Posterior vena cava (tissue), 2 donors: ENCODE measurements around the gene EID1. TPM values are rescaled to one million over a fixed set of nuclear protein-coding genes. Genes with fewer than 3 reads are reported as not detected.

ENCODE experiments used
- DNase-seq: peaks from one replicate; pipeline ENCODE4 v3.0.0-alpha.2; 2020; ENCODE audit warnings: low spot score
- intact Hi-C, 2 donors: fragments of 100-400 bp; cut with DNase I; formaldehyde crosslinking; loops; one replicate each; pipeline versions ENCODE4 v1.14.1 to v1.14.2; 2022 to 2023
- total RNA-seq, 2 donors: library from RNA; stranded (reverse); fragmentation: NEBNext Ultra II Directional; extraction: Animal tissue kit (Norgen Biotek cat#: 25700); gene quantifications; one replicate each; pipeline ENCODE4 v1.2.1, GENCODE V29; 2021
- donor health status: DM: yes; HTN: yes; CAD: no.
- donor health status: DM: yes; HTN: yes; CAD: no.

EID1 gene
- total RNA-seq, 2 donors from 2014 or later = 202 to 230 TPM

GRCh38 chr15:48865370-48866079, 12.4 kb upstream of the EID1 start:
- intact Hi-C loops = loop anchor here (10.0 kb wide), 3 partner anchors 99 to 1279 kb away; partner anchors contain the start of genes SHC4 (in 2 of the 2) and COPS2 (in 1 of the 2)
- no peak for DNase-seq

GRCh38 chr15:48866141-48866563, 11.8 kb upstream of the EID1 start:
- no peak for DNase-seq
- intact Hi-C loops = loop anchor here (10.0 kb wide), 3 partner anchors 99 to 1279 kb away; partner anchors contain the start of genes SHC4 (in 2 of the 2) and COPS2 (in 1 of the 2)

- intact Hi-C loops = loop anchor here (10.0 kb wide), 3 partner anchors 97 to 1277 kb away; partner anchors contain the start of genes SHC4 (in 2 of the 2) and COPS2 (in 1 of the 2)
- no peak for DNase-seq
Measured at GRCh38 chr15:48868023-48868422, 9.9 kb upstream of the EID1 start.

- intact Hi-C loops = loop anchor here (10.0 kb wide), 3 partner anchors 96 to 1276 kb away; partner anchors contain the start of genes SHC4 (in 2 of the 2) and COPS2 (in 1 of the 2)
Measured at GRCh38 chr15:48868536-48868935, 9.4 kb upstream of the EID1 start.

GRCh38 chr15:48869966-48870365, 8.0 kb upstream of the EID1 start:
- intact Hi-C loops = loop anchor here (10.0 kb wide), 3 partner anchors 95 to 1275 kb away; partner anchors contain the start of genes SHC4 (in 2 of the 2) and COPS2 (in 1 of the 2)
- no peak for DNase-seq

More at GRCh38 chr15:48868536-48868935, 9.4 kb upstream of the EID1 start:
- no peak for DNase-seq

GRCh38 chr15:48871542-48871941, 6.4 kb upstream of the EID1 start:
- intact Hi-C loops = no loop called here
- no peak for DNase-seq

- intact Hi-C loops = no loop called here
- no peak for DNase-seq
Measured at GRCh38 chr15:48872632-48873031, 5.3 kb upstream of the EID1 start.

GRCh38 chr15:48875241-48875960, 2.5 kb upstream of the EID1 start:
- no peak for DNase-seq
- intact Hi-C loops = no loop called here

GRCh38 chr15:48876057-48876456, 1.9 kb upstream of the EID1 start:
- intact Hi-C loops = no loop called here
- DNase-seq = no peak

- intact Hi-C loops = no loop called here
Measured at GRCh38 chr15:48880070-48880634, 2.2 kb downstream of the EID1 start.

GRCh38 chr15:48883699-48884098, 5.8 kb downstream of the EID1 start:
- DNase-seq = no peak
- intact Hi-C loops = no loop called here

More at GRCh38 chr15:48880070-48880634, 2.2 kb downstream of the EID1 start:
- DNase-seq = no peak

GRCh38 chr15:48887144-48887543, 9.2 kb downstream of the EID1 start:
- intact Hi-C loops = no loop called here
- DNase-seq = no peak

- intact Hi-C loops = no loop called here
- no peak for DNase-seq
Measured at GRCh38 chr15:48888191-48888590, 10.3 kb downstream of the EID1 start.

GRCh38 chr15:48888836-48889235, 10.9 kb downstream of the EID1 start:
- intact Hi-C loops = no loop called here
- DNase-seq = no peak

- intact Hi-C loops = no loop called here
Measured at GRCh38 chr15:48889925-48890324, 12.0 kb downstream of the EID1 start.

GRCh38 chr15:48890375-48890972, 12.5 kb downstream of the EID1 start:
- intact Hi-C loops = no loop called here
- no peak for DNase-seq

More at GRCh38 chr15:48889925-48890324, 12.0 kb downstream of the EID1 start:
- no peak for DNase-seq

GRCh38 chr15:48891232-48891765, 13.4 kb downstream of the EID1 start:
- intact Hi-C loops = no loop called here
- DNase-seq = no peak

GRCh38 chr15:48893311-48893710, 15.4 kb downstream of the EID1 start:
- intact Hi-C loops = no loop called here

More at GRCh38 chr15:48893311-48893710, 15.4 kb downstream of the EID1 start:
- no peak for DNase-seq
